Measurements from ENCODE around the gene PDE7B.
A peak's percentile ranks its signal among the peaks of the same experiment; 100 is the strongest.

PDE7B gene

DNA sequence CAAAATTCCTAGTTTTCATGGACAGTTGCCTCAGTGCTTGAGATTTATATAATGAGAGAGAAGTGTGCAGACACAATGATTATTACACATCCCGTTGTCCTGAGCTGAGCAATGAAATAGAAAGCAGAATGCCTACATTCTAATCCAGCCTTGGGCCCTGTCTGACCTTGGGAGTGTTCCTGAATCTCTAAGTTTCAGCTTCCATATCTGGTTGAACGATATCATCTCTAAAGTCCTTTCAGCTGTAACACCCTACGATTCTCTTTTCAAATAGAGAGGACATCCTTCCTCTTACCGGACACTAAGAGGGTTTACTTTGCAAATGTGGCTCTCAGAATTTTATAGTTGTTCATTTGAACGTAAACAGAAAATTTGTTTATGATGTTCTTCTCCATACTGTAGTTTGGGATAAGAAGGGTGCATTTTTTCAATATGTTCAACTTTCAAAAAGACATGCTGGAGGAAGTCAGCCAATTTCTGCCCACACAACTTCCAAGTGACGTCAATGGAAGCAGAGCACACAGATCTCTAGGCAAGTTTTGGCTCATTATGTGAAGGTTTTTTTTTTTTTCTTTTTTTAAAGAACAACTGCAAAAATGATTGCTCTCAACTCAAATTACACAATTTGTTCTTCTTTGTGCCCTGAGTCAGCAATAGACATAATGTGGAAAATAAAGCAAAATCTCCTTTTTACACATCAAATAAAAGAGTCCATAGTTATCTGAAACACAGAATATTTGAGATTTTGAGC is 50.4 kb downstream of the PDE7B start:
- peak overlapping the region; percentile 31 for H3K4me3 ChIP-seq (ENCODE audit: low read length)

GRCh38 chr6:135902756-135903331 is 51.3 kb downstream of the PDE7B start:
- DNase-seq (ENCODE audit: low read depth), result peak; percentile 26
- TF ChIP-seq, protein P1, sequence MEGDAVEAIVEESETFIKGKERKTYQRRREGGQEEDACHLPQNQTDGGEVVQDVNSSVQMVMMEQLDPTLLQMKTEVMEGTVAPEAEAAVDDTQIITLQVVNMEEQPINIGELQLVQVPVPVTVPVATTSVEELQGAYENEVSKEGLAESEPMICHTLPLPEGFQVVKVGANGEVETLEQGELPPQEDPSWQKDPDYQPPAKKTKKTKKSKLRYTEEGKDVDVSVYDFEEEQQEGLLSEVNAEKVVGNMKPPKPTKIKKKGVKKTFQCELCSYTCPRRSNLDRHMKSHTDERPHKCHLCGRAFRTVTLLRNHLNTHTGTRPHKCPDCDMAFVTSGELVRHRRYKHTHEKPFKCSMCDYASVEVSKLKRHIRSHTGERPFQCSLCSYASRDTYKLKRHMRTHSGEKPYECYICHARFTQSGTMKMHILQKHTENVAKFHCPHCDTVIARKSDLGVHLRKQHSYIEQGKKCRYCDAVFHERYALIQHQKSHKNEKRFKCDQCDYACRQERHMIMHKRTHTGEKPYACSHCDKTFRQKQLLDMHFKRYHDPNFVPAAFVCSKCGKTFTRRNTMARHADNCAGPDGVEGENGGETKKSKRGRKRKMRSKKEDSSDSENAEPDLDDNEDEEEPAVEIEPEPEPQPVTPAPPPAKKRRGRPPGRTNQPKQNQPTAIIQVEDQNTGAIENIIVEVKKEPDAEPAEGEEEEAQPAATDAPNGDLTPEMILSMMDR (conservative IDR thresholded peaks at IDR 0.05; ENCODE audit: low read length), result no peak
- H3K4me3 ChIP-seq (ENCODE audit: low read length), result no peak overlapping the region

More for the DNA sequence above, 50.4 kb downstream of the PDE7B start:
- TF ChIP-seq, protein P1 (conservative IDR thresholded peaks at IDR 0.05; ENCODE audit: low read length), result no peak
- peak; percentile 89 for DNase-seq (ENCODE audit: low read depth)

DNA sequence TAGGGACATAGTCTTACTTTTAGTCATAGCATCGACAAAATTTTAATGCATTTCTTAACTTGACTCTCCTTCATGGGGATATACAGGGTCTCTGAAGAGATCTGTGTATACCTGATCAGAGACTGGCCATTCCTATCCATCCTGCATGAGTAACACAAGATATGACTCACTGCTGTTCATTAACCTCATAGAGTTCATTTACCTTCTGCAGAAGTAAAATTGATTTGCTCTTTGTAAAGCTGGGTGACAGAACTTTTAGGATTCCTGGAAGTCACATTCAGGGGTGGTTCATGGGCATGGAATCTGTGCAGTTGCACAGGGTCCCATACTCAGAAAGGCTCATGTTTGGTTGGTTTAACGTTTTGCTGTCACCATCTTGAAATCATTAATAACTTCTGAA is 53.2 kb downstream of the PDE7B start:
- TF ChIP-seq, protein P1 (conservative IDR thresholded peaks at IDR 0.05; ENCODE audit: low read length), result no peak
- no peak overlapping the region for H3K4me3 ChIP-seq (ENCODE audit: low read length)
- no peak for DNase-seq (ENCODE audit: low read depth)

GRCh38 chr6:135905604-135906300 is 54.3 kb downstream of the PDE7B start:
- no peak for DNase-seq (ENCODE audit: low read depth)
- TF ChIP-seq, protein P1 (conservative IDR thresholded peaks at IDR 0.05; ENCODE audit: low read length), result no peak
- no peak overlapping the region for H3K4me3 ChIP-seq (ENCODE audit: low read length)

- DNase-seq (ENCODE audit: low read depth), result peak; percentile 41
- TF ChIP-seq, protein P1 (conservative IDR thresholded peaks at IDR 0.05; ENCODE audit: low read length), result no peak
- H3K4me3 ChIP-seq (ENCODE audit: low read length), result no peak overlapping the region
These were observed 55.0 kb downstream of the PDE7B start for GRCh38 chr6:135906542-135906941.

- no peak overlapping the region for H3K4me3 ChIP-seq (ENCODE audit: low read length)
- no peak for DNase-seq (ENCODE audit: low read depth)
- TF ChIP-seq, protein P1 (conservative IDR thresholded peaks at IDR 0.05; ENCODE audit: low read length), result no peak
These were observed 55.5 kb downstream of the PDE7B start for GRCh38 chr6:135906972-135907465.

Measured in AG10803 (cell line).